Peyer's patch (tissue), 4 donors: ENCODE measurements around the gene JCHAIN. TPM values are rescaled to one million over a fixed set of nuclear protein-coding genes. Genes with fewer than 3 reads are reported as not detected.
"Not testable (repeated sequence)": the region's sequence is repeated elsewhere in the genome, so short reads cannot be mapped to it uniquely, and the experiment has no call there.

Experiments used
- DNase-seq, 3 donors: peaks; one replicate each; pipeline ENCODE4 v3.0.0-alpha.2; 2017 to 2019
- H3K27ac ChIP-seq, 4 donors: fragments of 200-600 bp; sonication (generic); one replicate each; pipeline ENCODE4 v1.5.1; 2016 to 2019
- H3K27me3 ChIP-seq, 2 donors: fragments of 200-600 bp; sonication (generic); one replicate each; pipeline ENCODE4 v1.5.1; 2019
- H3K36me3 ChIP-seq, 3 donors: fragments of 200-600 bp; sonication (generic); one replicate each; pipeline ENCODE4 v1.5.1; 2016 to 2019
- H3K4me1 ChIP-seq, 4 donors: fragments of 200-600 bp; sonication (generic); one replicate each; pipeline ENCODE4 v1.5.1; 2016 to 2019
- H3K4me3 ChIP-seq, 4 donors: fragments of 200-600 bp; sonication (generic); 1 replicate in 3 of 4; 2 replicates in 1 of 4; pipeline ENCODE4 v1.5.1; 2016 to 2019; ENCODE audit warnings: mild to moderate bottlenecking in 1 of 4
- H3K9me3 ChIP-seq, 4 donors: fragments of 200-600 bp; sonication (generic); one replicate each; pipeline ENCODE4 v1.5.1; 2016 to 2019; ENCODE audit warnings: mild to moderate bottlenecking in 1 of 4
- CTCF ChIP-seq, 6 experiments: fragments of 450-650 bp in 4 of 6; fragments of 200-600 bp in 2 of 6; sonication (generic) in 1 of 6; IDR thresholded peaks; one replicate each; pipeline ENCODE4 v1.5.1; 2017 to 2019; ENCODE audit warnings: antibody characterized with exemption in 6 of 6, mild to moderate bottlenecking in 3 of 6, moderate library complexity in 1 of 6
- POLR2A ChIP-seq, 2 donors: fragments of 450-650 bp; IDR thresholded peaks; one replicate each; pipeline ENCODE4 v1.5.1; 2017; ENCODE audit warnings: antibody characterized with exemption in 2 of 2, mild to moderate bottlenecking in 2 of 2, moderate library complexity in 2 of 2
- total RNA-seq, 4 donors: library from RNA; depleted of rRNA; stranded (reverse); fragments of >200 nt; gene quantifications; one replicate each; pipeline ENCODE4 v1.1.0, GENCODE V29; 2016

JCHAIN gene
- total RNA-seq, 4 donors from 2014 or later: 15.9 to 326 (median 89.6) TPM

- TF ChIP-seq CTCF (IDR thresholded peaks at IDR 0.05): no peak
- no peak for TF ChIP-seq POLR2A (IDR thresholded peaks at IDR 0.05)
- no peak overlapping the region for H3K4me3 ChIP-seq
These were observed 35.0 kb upstream of the JCHAIN start for GRCh38 chr4:70701271-70701670.

GRCh38 chr4:70700712-70701111 is 34.4 kb upstream of the JCHAIN start:
- H3K27me3 ChIP-seq: no peaks in the 10 kb centered on the region

More at GRCh38 chr4:70701271-70701670, 35.0 kb upstream of the JCHAIN start:
- Histone ChIP-seq H3K36me3 (no peaks in the 10 kb centered on the region), H3K4me1 (peaks cover 0 to 13% (median 5%) of the 10 kb centered on the region in 4 donors), H3K27me3 (no peaks in the 10 kb centered on the region), H3K9me3 (no peaks in the 10 kb centered on the region), H3K27ac (no peak overlapping the region)
- DNase-seq: no peak

GRCh38 chr4:70698435-70698834 is 32.1 kb upstream of the JCHAIN start:
- not testable (repeated sequence) for DNase-seq, H3K27me3 ChIP-seq, H3K27ac ChIP-seq, H3K4me1 ChIP-seq, H3K9me3 ChIP-seq, H3K36me3 ChIP-seq, H3K4me3 ChIP-seq

More at GRCh38 chr4:70700712-70701111, 34.4 kb upstream of the JCHAIN start:
- Histone ChIP-seq H3K36me3 (no peaks in the 10 kb centered on the region), H3K4me1 (peaks cover 0 to 11% (median under 1%) of the 10 kb centered on the region in 4 donors), H3K9me3 (no peaks in the 10 kb centered on the region), H3K27ac (no peak overlapping the region), H3K4me3 (no peak overlapping the region)
- TF ChIP-seq POLR2A (IDR thresholded peaks at IDR 0.05): no peak
- TF ChIP-seq CTCF (IDR thresholded peaks at IDR 0.05): no peak
- DNase-seq: no peak

- not testable (repeated sequence) for H3K4me3 ChIP-seq, H3K27ac ChIP-seq, DNase-seq, H3K36me3 ChIP-seq, H3K27me3 ChIP-seq, H3K9me3 ChIP-seq
- H3K4me1 ChIP-seq: peaks cover 0 to 19% (median 4%) of the 10 kb centered on the region in 4 donors
These were observed 28.3 kb upstream of the JCHAIN start for GRCh38 chr4:70694633-70695032.

GRCh38 chr4:70691661-70692060 is 25.4 kb upstream of the JCHAIN start:
- TF ChIP-seq POLR2A (IDR thresholded peaks at IDR 0.05) (no peak), CTCF (IDR thresholded peaks at IDR 0.05) (no peak)
- no peaks in the 10 kb centered on the region for H3K27me3 ChIP-seq
- no peak overlapping the region for H3K4me3 ChIP-seq
- H3K9me3 ChIP-seq: no peaks in the 10 kb centered on the region
- H3K36me3 ChIP-seq: no peaks in the 10 kb centered on the region
- no peak for DNase-seq
- H3K27ac ChIP-seq: no peak overlapping the region
- H3K4me1 ChIP-seq: peaks cover 0 to 33% (median 6%) of the 10 kb centered on the region in 4 donors

GRCh38 chr4:70688795-70689231 is 22.5 kb upstream of the JCHAIN start:
- no peak for DNase-seq
- H3K4me3 ChIP-seq: peak overlapping the region; percentile 69 to 84 (median 80)
- H3K27ac ChIP-seq: peak overlapping the region; percentile 86 to 94 (median 90)
- H3K36me3 ChIP-seq: no peaks in the 10 kb centered on the region
- H3K4me1 ChIP-seq: peaks cover 0 to 33% (median 6%) of the 10 kb centered on the region in 4 donors
- H3K27me3 ChIP-seq: no peaks in the 10 kb centered on the region
- TF ChIP-seq POLR2A (IDR thresholded peaks at IDR 0.05) (no peak), CTCF (IDR thresholded peaks at IDR 0.05) (no peak)
- H3K9me3 ChIP-seq: no peaks in the 10 kb centered on the region
